PC-3 (cell line): ENCODE results near the gene BNIP5. TPM values are rescaled to one million over a fixed set of nuclear protein-coding genes. Genes with fewer than 3 reads are reported as not detected.

ENCODE experiments used
- ATAC-seq: fragments of 200-7000 bp; cut with Tn5 transposase; 2 replicates; pipeline ENCODE4 v1.9.1; 2020; ENCODE audit warnings: mild to moderate bottlenecking, moderate library complexity
- BruUV-seq: library from RNA; stranded (reverse); fragments of 400-500 nt; replicated peaks from 2 replicates; lab custom pipeline; 2021; lab: Mats Ljungman, UMichigan
- CTCF ChIA-PET: fragments of 300-600 bp; sonication (Branson Sonifier 250); formaldehyde crosslinking; loops from one replicate; lab custom pipeline; 2022; ENCODE audit warnings: antibody characterized with exemption; lab: Charles Lee
- POLR2A ChIA-PET: fragments of 300-600 bp; sonication (Branson Sonifier 250); formaldehyde crosslinking; loops from one replicate; lab custom pipeline; 2022; ENCODE audit warnings: antibody characterized with exemption; ENCODE audit not compliant: unreplicated experiment; lab: Charles Lee
- DNase-seq: peaks from one replicate; pipeline ENCODE4 v3.0.0-alpha.2; 2015
- H2AFZ ChIP-seq: fragments of 300-600 bp; sonication (generic); 2 replicates; pipeline ENCODE4 v1.6.0; 2016; ENCODE audit warnings: antibody characterized with exemption, low read length
- H3F3A ChIP-seq: fragments of 300-600 bp; sonication (generic); one replicate; pipeline ENCODE4 v1.6.0; 2017; ENCODE audit warnings: antibody characterized with exemption, low read length, control low read depth, mild to moderate bottlenecking; ENCODE audit not compliant: unreplicated experiment
- H3K27ac ChIP-seq: fragments of 300-600 bp; sonication (generic); 2 replicates; pipeline ENCODE4 v1.5.1; 2016; ENCODE audit warnings: mild to moderate bottlenecking, low read length
- H3K27me3 ChIP-seq: fragments of 300-600 bp; sonication (generic); 2 replicates; pipeline ENCODE4 v1.6.1; 2016; ENCODE audit warnings: low read length, mixed read lengths
- H3K36me3 ChIP-seq: fragments of 300-600 bp; sonication (generic); 2 replicates; pipeline ENCODE4 v1.6.1; 2016; ENCODE audit warnings: low read depth, mixed run types, low read length, mixed read lengths
- H3K4me1 ChIP-seq: fragments of 300-600 bp; sonication (generic); 2 replicates; pipeline ENCODE4 v1.5.1; 2016; ENCODE audit warnings: low read length; ENCODE audit not compliant: insufficient read depth
- H3K4me2 ChIP-seq: fragments of 300-600 bp; sonication (generic); 2 replicates; pipeline ENCODE4 v1.6.0; 2016; ENCODE audit warnings: low read length
- H3K4me3 ChIP-seq: fragments of 300-600 bp; sonication (generic); 2 replicates; pipeline ENCODE4 v1.5.1; 2016; ENCODE audit warnings: mild to moderate bottlenecking, low read length, mixed read lengths
- H3K79me2 ChIP-seq: fragments of 300-600 bp; sonication (generic); 2 replicates; pipeline ENCODE4 v1.6.1; 2017; ENCODE audit warnings: low read length, mixed read lengths
- H3K9ac ChIP-seq: fragments of 300-600 bp; sonication (generic); 2 replicates; pipeline ENCODE4 v1.6.0; 2016; ENCODE audit warnings: mild to moderate bottlenecking, low read length
- H3K9me2 ChIP-seq: fragments of 300-600 bp; sonication (generic); replicated peaks from 2 replicates; pipeline ENCODE4 v1.6.1; 2016; ENCODE audit warnings: mixed run types, low read length, mixed read lengths
- H3K9me3 ChIP-seq: fragments of 300-600 bp; sonication (generic); 2 replicates; pipeline ENCODE4 v1.6.1; 2016; ENCODE audit warnings: low read length, mixed read lengths
- H4K20me1 ChIP-seq: fragments of 300-600 bp; sonication (generic); 2 replicates; pipeline ENCODE4 v1.6.1; 2016; ENCODE audit warnings: low read length, mixed read lengths
- EZH2 ChIP-seq: fragments of 300-600 bp; sonication (generic); IDR thresholded peaks from one replicate; pipeline ENCODE4 v1.6.1; 2017; ENCODE audit warnings: antibody characterized with exemption, mild to moderate bottlenecking, low read length; ENCODE audit not compliant: unreplicated experiment
- EZH2phosphoT487 ChIP-seq: fragments of 300-600 bp; sonication (generic); IDR thresholded peaks from 2 replicates; pipeline ENCODE4 v1.6.1; 2018; ENCODE audit warnings: mild to moderate bottlenecking, antibody characterized with exemption, low read length, borderline replicate concordance
- intact Hi-C: fragments of 100-400 bp; cut with micrococcal nuclease; formaldehyde crosslinking; loops from 2 replicates; pipeline ENCODE4 v1.9.0; 2023
- total RNA-seq: library from RNA; depleted of rRNA; stranded (reverse); fragments of >200 nt; gene quantifications from 2 replicates; pipeline ENCODE4 v1.2.3, GENCODE V29; 2014
- TF ChIP-seq, protein P1 (sequence below): fragments of 300-600 bp; sonication (generic); conservative IDR thresholded peaks from 2 replicates; pipeline ENCODE4 v1.5.1; 2017; ENCODE audit warnings: antibody characterized with exemption, low read depth, mild to moderate bottlenecking, low read length

Gene BNIP5
- total RNA-seq, 1 experiment from 2014 or later: not detected

DNA sequence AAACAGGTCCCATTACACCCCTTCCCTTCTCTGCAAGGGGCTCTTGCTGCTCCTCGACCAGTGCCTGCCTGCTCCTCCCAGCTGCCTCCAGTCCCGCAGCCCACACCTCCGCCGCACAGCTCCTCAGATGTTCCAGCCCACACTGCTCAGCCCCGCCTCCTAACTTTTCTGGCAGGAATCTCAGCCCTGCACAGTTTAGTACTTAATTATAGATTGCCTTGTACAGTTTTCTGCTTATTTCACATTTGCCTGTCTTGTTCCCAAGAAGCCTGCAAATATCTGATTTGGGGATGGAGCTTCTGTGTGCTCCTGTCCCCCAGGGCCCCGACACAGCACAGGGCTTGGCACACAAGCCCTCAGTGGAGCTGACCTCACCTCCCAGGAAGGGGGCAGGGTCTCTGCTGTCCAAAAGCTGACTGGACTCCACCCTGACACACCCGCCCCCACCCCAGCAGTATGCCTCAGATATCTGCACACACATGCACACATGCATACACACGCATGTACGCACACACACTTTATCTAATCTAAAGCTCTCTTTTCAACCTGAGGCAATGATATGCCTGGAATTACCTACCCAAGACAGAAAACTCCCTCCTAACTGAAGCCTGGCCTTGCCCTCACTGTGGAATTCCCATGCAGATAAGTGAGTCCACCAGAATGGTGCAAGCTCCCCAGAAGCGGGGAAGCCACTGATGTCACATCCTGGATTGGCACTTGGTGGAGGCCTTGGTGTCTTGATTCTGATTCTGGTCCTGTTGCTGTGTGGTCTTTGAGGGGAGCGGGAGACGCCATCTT, 68.0 kb downstream of the BNIP5 start:
- intact Hi-C loops: no loop called here
- H3K27me3 ChIP-seq: peaks cover 14% of the 10 kb centered on the region; the same call in 1 of the 2 replicates
- BruUV-seq: no TSS peak
- ChIA-PET CTCF (no interaction called here), POLR2A (no interaction called here)
- H3K27ac ChIP-seq: no peak overlapping the region
- DNase-seq (no peak), ATAC-seq (0 out of 2 replicates have a peak, but pooled peaks have one; percentile 40)
- TF ChIP-seq EZH2phosphoT487 (no peak), EZH2 (no peak)
- TF ChIP-seq, protein P1, sequence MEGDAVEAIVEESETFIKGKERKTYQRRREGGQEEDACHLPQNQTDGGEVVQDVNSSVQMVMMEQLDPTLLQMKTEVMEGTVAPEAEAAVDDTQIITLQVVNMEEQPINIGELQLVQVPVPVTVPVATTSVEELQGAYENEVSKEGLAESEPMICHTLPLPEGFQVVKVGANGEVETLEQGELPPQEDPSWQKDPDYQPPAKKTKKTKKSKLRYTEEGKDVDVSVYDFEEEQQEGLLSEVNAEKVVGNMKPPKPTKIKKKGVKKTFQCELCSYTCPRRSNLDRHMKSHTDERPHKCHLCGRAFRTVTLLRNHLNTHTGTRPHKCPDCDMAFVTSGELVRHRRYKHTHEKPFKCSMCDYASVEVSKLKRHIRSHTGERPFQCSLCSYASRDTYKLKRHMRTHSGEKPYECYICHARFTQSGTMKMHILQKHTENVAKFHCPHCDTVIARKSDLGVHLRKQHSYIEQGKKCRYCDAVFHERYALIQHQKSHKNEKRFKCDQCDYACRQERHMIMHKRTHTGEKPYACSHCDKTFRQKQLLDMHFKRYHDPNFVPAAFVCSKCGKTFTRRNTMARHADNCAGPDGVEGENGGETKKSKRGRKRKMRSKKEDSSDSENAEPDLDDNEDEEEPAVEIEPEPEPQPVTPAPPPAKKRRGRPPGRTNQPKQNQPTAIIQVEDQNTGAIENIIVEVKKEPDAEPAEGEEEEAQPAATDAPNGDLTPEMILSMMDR: no peak
- H3F3A ChIP-seq: no peaks in the 10 kb centered on the region
- no peaks in the 10 kb centered on the region for H3K79me2 ChIP-seq
- no peaks in the 10 kb centered on the region for H3K36me3 ChIP-seq
- H3K9me3 ChIP-seq: no peaks in the 10 kb centered on the region
- H3K9ac ChIP-seq: no peak overlapping the region
- no peak overlapping the region for H2AFZ ChIP-seq
- no peaks in the 10 kb centered on the region for H4K20me1 ChIP-seq
- 0 out of 2 replicates have a peak, but pooled peaks cover 8% of the 10 kb centered on the region for H3K4me1 ChIP-seq
- H3K4me3 ChIP-seq: no peak overlapping the region
- H3K9me2 ChIP-seq: no peaks in the 10 kb centered on the region
- no peak overlapping the region for H3K4me2 ChIP-seq

DNA sequence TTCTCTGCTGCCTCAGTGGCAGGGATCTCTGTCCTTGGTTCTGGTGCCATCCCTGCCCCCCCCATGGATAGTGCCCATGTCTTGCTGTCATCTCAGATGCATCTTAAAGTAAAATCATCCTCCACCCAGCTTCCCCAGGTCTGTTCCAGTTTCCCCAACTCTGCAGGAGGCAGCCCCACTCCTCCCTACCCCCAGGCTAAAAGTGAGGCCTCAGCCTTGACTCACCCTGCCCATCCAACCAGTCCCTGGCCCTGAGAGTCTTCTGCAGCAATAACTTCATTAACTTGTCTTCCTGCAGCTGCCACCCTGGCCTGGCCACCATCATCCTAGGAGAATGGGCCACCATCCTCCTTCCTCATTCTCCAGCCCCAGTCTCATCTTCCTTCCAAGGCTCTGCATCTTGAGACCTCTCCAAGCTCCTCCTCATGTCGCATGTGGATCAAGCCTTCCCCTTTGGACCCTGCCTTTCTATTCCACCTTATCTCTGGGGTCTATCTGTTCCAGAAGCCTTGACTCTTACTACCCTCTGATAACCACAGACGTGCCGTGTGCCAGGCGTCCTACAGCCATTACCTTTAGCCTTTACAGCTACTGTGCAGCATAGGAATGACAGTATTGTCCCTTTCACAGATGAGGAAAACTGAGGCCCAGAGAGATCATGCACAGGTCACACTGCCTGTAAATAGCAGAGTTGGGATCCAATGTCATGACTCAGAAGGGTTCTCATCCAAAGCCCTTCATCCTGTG, 68.8 kb downstream of the BNIP5 start:
- BruUV-seq: no TSS peak
- H3K36me3 ChIP-seq: no peaks in the 10 kb centered on the region
- peaks cover 9% of the 10 kb centered on the region; the same call in 1 of the 2 replicates for H3K27me3 ChIP-seq
- H3K9ac ChIP-seq: no peak overlapping the region
- no peak overlapping the region for H3K4me3 ChIP-seq
- H3K27ac ChIP-seq: no peak overlapping the region
- POLR2A ChIA-PET: no interaction called here
- DNase-seq (peak; percentile 41), ATAC-seq (no peak; the same call in 1 of the 2 replicates)
- no peaks in the 10 kb centered on the region for H3F3A ChIP-seq
- intact Hi-C loops: no loop called here
- no peaks in the 10 kb centered on the region for H4K20me1 ChIP-seq
- H3K9me2 ChIP-seq: no peaks in the 10 kb centered on the region
- no peaks in the 10 kb centered on the region for H3K79me2 ChIP-seq
- 0 out of 2 replicates have a peak, but pooled peaks cover 8% of the 10 kb centered on the region for H3K4me1 ChIP-seq
- CTCF ChIA-PET: no interaction called here
- TF ChIP-seq, protein P1: no peak
- no peak for TF ChIP-seq EZH2
- TF ChIP-seq EZH2phosphoT487: no peak
- H2AFZ ChIP-seq: no peak overlapping the region
- no peak overlapping the region for H3K4me2 ChIP-seq
- H3K9me3 ChIP-seq: no peaks in the 10 kb centered on the region
